Measurements from ENCODE around the gene TMEM269.
A peak's percentile ranks its signal among the peaks of the same experiment; 100 is the strongest.

The TMEM269 gene

DNA sequence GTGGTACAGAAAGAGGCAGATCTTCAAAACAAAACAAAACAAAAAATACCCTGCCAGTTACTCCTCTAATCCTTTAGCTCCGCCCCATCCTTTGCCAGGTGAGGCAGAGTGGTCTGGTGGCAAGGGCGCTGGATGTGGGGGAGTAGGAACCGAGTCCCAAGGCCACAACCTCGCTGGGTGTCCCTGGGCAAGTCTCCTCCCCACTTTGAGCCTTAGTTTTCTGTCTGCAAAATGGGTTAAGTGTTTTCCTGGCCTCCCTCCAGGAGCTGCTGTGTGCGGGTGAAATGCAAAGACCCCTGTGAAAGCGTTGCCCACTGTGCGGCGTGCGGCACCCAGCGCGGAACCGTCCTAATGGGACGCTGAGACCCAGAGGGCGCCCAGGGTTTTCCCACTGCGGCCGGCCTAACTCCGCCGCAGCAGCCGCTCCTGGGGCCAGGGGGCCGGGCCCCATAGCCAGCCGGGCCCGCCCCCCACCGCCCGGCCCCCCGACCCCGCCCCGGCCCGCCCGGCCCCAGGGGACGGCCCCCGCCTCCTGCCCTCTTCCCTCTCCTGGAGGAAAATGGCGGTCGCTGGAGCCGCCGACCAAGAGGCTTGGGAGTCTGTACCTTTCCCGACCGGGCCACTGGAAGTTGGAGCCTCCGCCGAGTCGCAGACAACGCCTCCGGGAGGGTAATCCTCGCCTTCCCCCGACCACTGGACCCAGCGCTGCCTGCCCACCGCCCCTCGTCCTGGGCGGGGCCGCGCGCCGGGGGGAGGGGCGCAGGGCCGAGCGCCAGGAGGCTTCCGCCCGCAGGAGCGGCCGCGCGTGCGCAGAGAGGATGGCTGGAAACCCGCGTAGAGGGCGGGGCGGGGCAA is 32.0 kb downstream of the TMEM269 start, which contains the start of the genes ERMAP and SVBP:
Gene ERMAP (plus strand): TSS at position 538 of the 855 bp plus-strand sequence. CDS start 13,327 bp downstream, outside the sequence.
Gene SVBP (minus strand): TSS at position 813 of the 855 bp plus-strand sequence. CDS start 853 bp downstream, outside the sequence.
- no peak for TF ChIP-seq GATA2 (IDR thresholded peaks at IDR 0.05; ENCODE audit: low read depth, low read length)
- TF ChIP-seq GATA3 (IDR thresholded peaks at IDR 0.05; ENCODE audit: low read depth, low read length), result no peak

DNA sequence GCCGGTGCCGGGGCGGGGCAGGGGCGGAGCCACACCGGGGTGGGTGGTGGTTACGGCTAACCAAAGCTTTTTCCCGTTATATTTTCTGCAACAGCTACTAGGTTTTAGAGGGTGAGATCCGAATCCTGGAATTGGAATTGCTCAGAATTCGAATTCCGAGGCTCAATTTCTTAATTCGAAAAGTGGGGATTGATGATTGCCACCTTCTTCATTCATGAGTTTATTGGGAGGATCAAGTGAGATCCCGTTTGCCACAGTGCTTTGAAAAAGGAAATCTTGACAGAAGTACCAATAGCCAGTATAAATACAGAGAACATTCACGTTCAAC is 32.6 kb downstream of the TMEM269 start:
- TF ChIP-seq GATA2 (IDR thresholded peaks at IDR 0.05; ENCODE audit: low read depth, low read length) (no peak), GATA3 (IDR thresholded peaks at IDR 0.05; ENCODE audit: low read depth, low read length) (no peak)

DNA sequence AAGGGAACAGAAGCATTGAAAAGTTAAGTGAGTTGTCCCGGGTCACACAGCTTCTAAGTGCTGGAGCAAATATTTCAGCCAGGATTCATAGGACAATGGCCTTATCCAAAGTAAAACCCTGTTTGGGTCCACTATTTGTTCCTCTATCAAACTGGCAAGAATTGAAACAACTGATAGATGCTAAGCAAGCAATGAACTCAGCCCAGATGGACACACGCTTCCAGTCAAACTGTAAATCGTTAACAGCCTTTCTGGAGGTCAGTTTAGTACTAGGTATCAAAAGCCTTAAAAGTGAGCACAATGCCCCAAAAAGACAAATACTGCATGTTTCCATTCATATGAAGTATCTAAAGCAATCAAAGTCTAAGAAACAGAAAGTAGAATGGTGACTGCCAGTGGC is 33.2 kb downstream of the TMEM269 start:
- TF ChIP-seq GATA2 (IDR thresholded peaks at IDR 0.05; ENCODE audit: low read depth, low read length), result no peak
- TF ChIP-seq GATA3 (IDR thresholded peaks at IDR 0.05; ENCODE audit: low read depth, low read length), result no peak

DNA sequence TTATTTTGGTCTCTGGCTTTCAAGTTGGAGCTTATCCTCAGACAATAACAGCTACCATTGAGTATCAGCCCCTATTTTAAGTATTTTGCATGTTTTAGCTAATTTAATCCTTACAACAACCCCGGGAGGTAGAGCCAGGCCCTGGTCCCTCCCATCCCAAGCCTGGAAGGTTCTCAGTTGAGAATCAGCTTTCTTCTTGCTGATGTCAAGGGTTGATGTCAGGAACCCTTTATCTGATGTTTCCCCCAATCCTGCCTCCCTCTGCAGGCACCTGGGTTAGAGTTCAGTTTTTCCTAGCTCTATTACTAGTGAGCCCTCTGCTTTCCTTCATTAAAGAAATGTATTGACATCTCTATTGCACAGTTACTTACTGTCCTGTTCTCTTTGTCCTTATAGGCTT is 36.0 kb downstream of the TMEM269 start:
- TF ChIP-seq GATA3 (IDR thresholded peaks at IDR 0.05; ENCODE audit: low read depth, low read length) (no peak), GATA2 (IDR thresholded peaks at IDR 0.05; ENCODE audit: low read depth, low read length) (no peak)

DNA sequence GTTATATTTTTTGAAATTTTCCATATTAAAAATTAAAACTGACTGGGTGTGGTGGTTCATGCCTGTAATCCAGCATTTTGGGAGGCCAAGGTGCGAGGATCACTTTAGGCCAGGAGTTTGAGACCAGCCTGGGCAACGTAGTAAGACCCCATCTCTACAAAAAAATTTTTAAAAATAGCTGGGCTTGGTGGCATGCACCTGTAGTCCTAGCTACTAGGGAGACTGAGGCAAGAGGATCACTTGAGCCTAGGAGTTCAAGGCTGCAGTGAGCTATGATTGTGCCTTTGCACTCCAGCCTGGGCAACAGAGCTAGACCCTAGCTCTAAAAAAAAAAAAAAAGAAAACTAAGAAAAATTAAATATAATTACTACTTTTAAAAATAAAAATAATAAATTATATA is 36.9 kb downstream of the TMEM269 start:
- TF ChIP-seq GATA2 (IDR thresholded peaks at IDR 0.05; ENCODE audit: low read depth, low read length) (no peak), GATA3 (IDR thresholded peaks at IDR 0.05; ENCODE audit: low read depth, low read length) (no peak)

DNA sequence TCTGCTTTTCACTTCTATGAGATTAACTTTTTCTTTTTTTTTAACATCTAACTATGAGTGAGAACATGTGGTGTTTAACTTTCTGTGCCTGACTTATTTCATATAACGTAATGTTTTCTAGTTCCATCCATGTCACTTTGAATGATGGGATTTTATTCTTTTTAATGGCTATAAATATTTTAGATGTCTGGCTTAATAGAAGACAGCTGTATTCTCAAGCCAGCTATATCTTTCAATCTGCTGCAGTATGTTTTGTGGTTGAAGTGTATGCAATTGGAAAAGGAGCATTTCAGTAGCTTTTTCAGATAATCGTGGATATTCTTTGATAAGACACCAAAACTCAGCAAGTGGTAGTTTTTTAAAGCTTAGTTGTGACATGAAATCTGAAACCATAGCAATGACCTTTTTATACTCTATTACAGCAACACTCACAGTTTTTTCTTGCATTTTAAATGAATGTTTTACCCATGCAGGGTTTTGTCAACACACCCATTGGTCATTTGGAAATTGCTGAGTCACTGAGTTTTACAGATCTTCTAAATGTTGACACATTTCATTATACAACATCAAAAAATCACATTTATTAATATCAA is 38.1 kb downstream of the TMEM269 start:
- peak; percentile 52; the same call in 1 of the 2 replicates for TF ChIP-seq GATA2 (IDR thresholded peaks at IDR 0.05; ENCODE audit: low read depth, low read length)
- peak; percentile 86 for TF ChIP-seq GATA3 (IDR thresholded peaks at IDR 0.05; ENCODE audit: low read depth, low read length)

DNA sequence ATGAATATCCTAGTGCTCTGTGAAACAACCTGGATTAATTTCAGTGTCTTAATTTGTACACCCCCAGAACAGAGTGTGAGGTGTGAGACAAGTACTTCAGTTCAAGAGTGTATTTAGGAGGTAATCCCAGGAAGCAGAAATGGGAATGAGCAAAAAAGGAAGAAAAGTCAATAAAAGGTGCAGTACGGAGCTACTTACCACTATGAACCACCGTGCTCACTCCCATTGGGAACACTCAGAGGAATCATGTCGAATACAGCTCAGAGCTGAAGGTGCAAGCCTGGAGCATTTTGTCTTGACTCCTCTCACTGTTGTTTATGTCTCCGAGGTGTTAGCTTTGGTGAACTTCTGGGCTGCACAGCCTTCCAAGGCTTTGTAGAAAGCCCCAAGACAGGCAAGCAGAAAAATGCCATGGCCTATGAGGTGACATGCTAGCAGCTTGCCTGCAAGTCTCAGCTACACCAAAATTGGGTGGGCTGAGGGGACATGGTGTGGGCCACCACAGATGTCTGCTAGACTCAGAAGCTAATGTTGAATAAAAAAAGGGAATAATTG is 39.8 kb downstream of the TMEM269 start:
- TF ChIP-seq GATA3 (IDR thresholded peaks at IDR 0.05; ENCODE audit: low read depth, low read length) (no peak), GATA2 (IDR thresholded peaks at IDR 0.05; ENCODE audit: low read depth, low read length) (no peak)

DNA sequence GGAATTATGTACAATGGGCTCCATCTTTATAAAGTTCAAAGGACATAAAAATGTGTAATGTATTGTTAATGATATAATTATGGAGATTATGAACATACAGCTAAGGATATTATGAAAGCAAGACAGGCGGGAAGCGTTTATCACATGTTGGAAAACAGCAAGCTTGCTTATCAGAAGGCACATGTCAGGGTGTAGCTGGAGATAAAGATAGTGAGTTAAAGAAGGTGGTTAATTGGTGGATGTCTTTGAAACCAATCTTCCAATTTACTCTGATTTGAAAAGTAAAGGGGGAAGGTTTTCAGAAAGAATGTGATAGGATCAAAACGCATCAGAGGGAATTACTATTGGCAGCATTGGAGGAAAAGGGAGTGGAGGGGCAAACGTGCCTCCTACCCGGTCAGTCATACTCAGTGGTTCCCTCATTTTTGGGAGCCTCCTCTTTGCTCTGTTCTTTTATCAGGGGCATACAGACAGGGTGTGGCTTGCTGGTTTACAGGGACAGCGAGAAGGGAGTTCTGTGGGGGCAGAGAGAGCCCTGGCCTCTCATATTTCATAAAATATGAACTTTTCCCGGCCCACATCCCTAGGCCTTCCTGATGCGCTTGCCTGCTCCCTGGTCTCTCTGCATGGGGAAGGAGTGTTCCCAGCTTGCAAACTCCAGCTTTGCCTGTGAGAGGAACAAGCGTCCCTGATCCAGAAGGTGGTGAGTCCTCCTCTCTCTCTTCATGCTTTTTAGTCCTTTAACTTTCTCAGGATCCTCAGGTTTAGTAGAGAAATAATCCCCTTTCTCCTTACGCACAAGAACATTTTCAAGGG is 40.5 kb downstream of the TMEM269 start:
- no peak for TF ChIP-seq GATA3 (IDR thresholded peaks at IDR 0.05; ENCODE audit: low read depth, low read length)
- no peak for TF ChIP-seq GATA2 (IDR thresholded peaks at IDR 0.05; ENCODE audit: low read depth, low read length)

DNA sequence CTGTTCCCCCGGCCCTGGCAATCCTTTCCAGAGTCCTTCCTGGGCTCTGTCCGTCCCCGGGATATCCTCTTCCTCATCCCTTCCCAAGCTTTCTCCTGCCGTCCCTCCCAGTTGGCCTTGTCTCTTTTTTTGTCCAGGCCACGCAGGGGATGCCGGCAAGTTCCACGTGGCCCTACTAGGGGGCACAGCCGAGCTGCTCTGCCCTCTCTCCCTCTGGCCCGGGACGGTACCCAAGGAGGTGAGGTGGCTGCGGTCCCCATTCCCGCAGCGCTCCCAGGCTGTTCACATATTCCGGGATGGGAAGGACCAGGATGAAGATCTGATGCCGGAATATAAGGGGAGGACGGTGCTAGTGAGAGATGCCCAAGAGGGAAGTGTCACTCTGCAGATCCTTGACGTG is 45.8 kb downstream of the TMEM269 start:
- TF ChIP-seq GATA2 (IDR thresholded peaks at IDR 0.05; ENCODE audit: low read depth, low read length) (no peak), GATA3 (IDR thresholded peaks at IDR 0.05; ENCODE audit: low read depth, low read length) (no peak)

DNA sequence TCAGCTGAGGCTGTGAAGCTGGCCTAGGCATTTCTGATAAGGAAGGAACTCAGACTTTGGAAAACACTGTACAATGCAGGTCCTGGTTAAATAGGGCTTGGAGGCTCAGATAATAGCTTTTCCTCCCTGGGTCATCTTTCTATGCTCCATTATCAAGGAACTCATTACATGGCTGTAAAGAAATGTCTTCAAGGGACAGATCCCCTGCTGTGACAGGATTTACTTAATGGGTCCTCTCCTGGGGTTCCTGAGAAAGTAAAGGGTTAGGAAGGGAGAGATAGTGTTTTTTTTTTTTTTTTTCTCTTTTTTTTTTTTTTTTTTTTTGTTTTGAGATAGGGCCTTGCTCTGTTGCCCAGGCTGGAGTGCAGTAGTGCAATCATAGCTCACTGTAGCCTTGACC is 46.5 kb downstream of the TMEM269 start:
- no peak for TF ChIP-seq GATA3 (IDR thresholded peaks at IDR 0.05; ENCODE audit: low read depth, low read length)
- no peak for TF ChIP-seq GATA2 (IDR thresholded peaks at IDR 0.05; ENCODE audit: low read depth, low read length)

DNA sequence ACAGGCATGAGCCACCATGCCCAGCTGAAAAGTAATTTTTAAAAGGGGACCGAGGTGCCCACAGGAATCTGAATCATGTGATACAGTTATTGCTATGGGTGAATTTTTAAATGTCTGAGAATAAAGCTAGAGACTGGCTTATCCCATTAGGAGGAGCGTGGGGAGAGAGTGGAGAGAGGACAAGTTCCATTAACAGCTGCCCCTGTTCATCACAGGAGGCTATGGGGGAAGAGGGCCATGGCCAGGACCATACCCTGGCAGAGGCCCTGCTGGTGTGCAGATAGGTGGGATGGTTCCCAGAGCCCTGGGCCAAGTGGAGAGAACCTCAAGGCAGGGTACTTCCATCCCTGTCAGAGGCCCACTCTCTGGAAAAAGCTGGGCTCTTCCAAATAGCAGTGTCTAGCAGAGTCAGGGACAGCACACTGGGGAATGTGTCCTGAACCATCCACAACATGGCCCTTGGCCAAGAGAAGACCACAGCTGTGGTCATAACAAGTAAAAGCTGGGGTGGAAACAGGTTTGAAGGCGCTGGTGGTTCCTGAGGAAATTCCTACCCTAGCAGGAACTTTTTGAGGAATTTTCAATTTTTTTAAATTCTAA is 48.0 kb downstream of the TMEM269 start:
- TF ChIP-seq GATA2 (IDR thresholded peaks at IDR 0.05; ENCODE audit: low read depth, low read length) (no peak), GATA3 (IDR thresholded peaks at IDR 0.05; ENCODE audit: low read depth, low read length) (no peak)

DNA sequence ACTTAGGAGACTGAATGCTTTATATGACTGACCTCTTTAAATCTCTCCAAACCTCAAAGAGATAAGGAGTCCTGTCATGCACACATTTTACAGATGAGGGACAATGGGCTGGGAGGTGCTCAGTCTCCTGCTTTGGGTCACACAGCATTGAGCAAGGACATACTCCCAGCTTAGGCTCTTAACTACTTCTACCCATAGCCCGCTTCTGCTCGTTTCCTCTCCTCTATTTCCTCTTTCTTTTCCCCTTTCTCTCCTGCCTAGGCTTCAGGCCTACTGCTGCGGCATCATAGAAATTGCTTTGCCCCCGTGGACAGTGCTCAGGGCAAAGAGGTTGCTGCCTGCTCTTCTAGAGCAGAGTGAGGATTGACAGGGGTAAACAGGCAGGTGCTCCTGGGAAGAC is 49.2 kb downstream of the TMEM269 start:
- TF ChIP-seq GATA3 (IDR thresholded peaks at IDR 0.05; ENCODE audit: low read depth, low read length) (no peak), GATA2 (IDR thresholded peaks at IDR 0.05; ENCODE audit: low read depth, low read length) (no peak)

DNA sequence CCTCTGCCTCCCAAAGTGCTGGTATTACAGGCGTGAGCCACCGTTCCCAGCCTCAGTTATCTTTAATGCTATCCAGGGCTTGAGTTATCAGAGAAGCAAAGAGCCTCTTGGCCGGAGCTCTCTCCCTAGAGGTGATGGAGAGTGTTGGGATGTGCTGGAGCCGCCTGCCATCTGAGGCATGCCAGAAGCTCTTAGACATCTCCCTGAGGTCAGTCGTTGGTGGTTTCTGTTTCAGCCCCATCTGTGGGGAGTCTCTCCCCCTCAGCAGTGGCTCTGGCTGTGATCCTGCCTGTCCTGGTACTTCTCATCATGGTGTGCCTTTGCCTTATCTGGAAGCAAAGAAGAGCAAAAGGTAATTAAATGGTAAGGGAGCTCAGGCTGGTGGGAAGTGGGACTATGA is 50.0 kb downstream of the TMEM269 start:
- TF ChIP-seq GATA3 (IDR thresholded peaks at IDR 0.05; ENCODE audit: low read depth, low read length) (no peak), GATA2 (IDR thresholded peaks at IDR 0.05; ENCODE audit: low read depth, low read length) (no peak; the same call in 1 of the 2 replicates)

Data from SH-SY5Y (cell line).